IPS DF 6.9 (cell line): ENCODE results near the gene OPCML.

Source experiments
- DNase-seq: peaks from one replicate; pipeline ENCODE4 v3.0.0-alpha.2; 2013; ENCODE audit warnings: low read depth, low spot score
- H3K27ac ChIP-seq: one replicate; pipeline ENCODE4 v1.5.1; 2013; ENCODE audit warnings: low read length, control low read depth
- H3K27me3 ChIP-seq: 2 replicates; pipeline ENCODE4 v1.6.1; 2013; ENCODE audit warnings: mild to moderate bottlenecking, low read length; ENCODE audit not compliant: control insufficient read depth, insufficient read depth
- H3K36me3 ChIP-seq: 2 replicates; pipeline ENCODE4 v1.6.1; 2013; ENCODE audit warnings: low read length; ENCODE audit not compliant: control insufficient read depth, insufficient read depth
- H3K4me1 ChIP-seq: 2 replicates; pipeline ENCODE4 v1.6.1; 2013; ENCODE audit warnings: low read length; ENCODE audit not compliant: control insufficient read depth, insufficient read depth
- H3K4me3 ChIP-seq: 2 replicates; pipeline ENCODE4 v1.5.1; 2013; ENCODE audit warnings: mild to moderate bottlenecking, low read length
- H3K9me3 ChIP-seq: 2 replicates; pipeline ENCODE4 v1.6.1; 2013; ENCODE audit warnings: low read length, inconsistent platforms; ENCODE audit not compliant: control insufficient read depth, insufficient read depth
- WGBS: extraction: QIAGEN DNeasy Blood & Tissue Kit; methylation state at CpG from one replicate; pipeline ENCODE4 v1.1.7; 2013; ENCODE audit warnings: mixed read lengths, missing lambda C conversion rate; ENCODE audit not compliant: insufficient read length, insufficient coverage; 5-methylcytosine and 5-hydroxymethylcytosine counted together

OPCML gene

GRCh38 chr11:133014337-133014736, 518.0 kb downstream of the OPCML start:
- no CpG with 5 or more reads among the region's 5 CpGs for WGBS
- Histone ChIP-seq H3K36me3 (no peaks in the 10 kb centered on the region), H3K27me3 (no peaks in the 10 kb centered on the region), H3K27ac (no peak overlapping the region), H3K9me3 (no peaks in the 10 kb centered on the region), H3K4me3 (no peak overlapping the region), H3K4me1 (no peaks in the 10 kb centered on the region)
- no peak for DNase-seq

GRCh38 chr11:133012803-133013202, 519.5 kb downstream of the OPCML start:
- Histone ChIP-seq H3K27me3 (no peaks in the 10 kb centered on the region), H3K27ac (no peak overlapping the region), H3K36me3 (no peaks in the 10 kb centered on the region), H3K9me3 (no peaks in the 10 kb centered on the region), H3K4me3 (no peak overlapping the region), H3K4me1 (no peaks in the 10 kb centered on the region)
- WGBS, result no CpG with 5 or more reads among the region's 4 CpGs
- no peak for DNase-seq

- Histone ChIP-seq H3K4me1 (no peaks in the 10 kb centered on the region), H3K36me3 (no peaks in the 10 kb centered on the region), H3K9me3 (no peaks in the 10 kb centered on the region), H3K27ac (no peak overlapping the region), H3K4me3 (no peak overlapping the region), H3K27me3 (no peaks in the 10 kb centered on the region)
- no peak for DNase-seq
- no CpG with 5 or more reads among the region's 2 CpGs for WGBS
Observed at GRCh38 chr11:133011604-133012003, 520.7 kb downstream of the OPCML start.

- Histone ChIP-seq H3K27me3 (no peaks in the 10 kb centered on the region), H3K4me1 (no peaks in the 10 kb centered on the region; the same call in 1 of the 2 replicates), H3K4me3 (no peak overlapping the region), H3K27ac (no peak overlapping the region), H3K36me3 (no peaks in the 10 kb centered on the region), H3K9me3 (no peaks in the 10 kb centered on the region)
- DNase-seq, result no peak
- no CpG with 5 or more reads among the region's 2 CpGs for WGBS
Observed at GRCh38 chr11:133007027-133007584, 525.2 kb downstream of the OPCML start.

- WGBS, result no CpG with 5 or more reads among the region's 13 CpGs
- Histone ChIP-seq H3K27ac (no peak overlapping the region), H3K9me3 (no peaks in the 10 kb centered on the region), H3K4me3 (no peak overlapping the region), H3K4me1 (no peaks in the 10 kb centered on the region; the same call in 1 of the 2 replicates), H3K27me3 (no peaks in the 10 kb centered on the region), H3K36me3 (no peaks in the 10 kb centered on the region)
- DNase-seq, result no peak
Observed at GRCh38 chr11:133004369-133004768, 527.9 kb downstream of the OPCML start.

- no peak for DNase-seq
- Histone ChIP-seq H3K27me3 (peaks cover 10% of the 10 kb centered on the region), H3K27ac (no peak overlapping the region), H3K9me3 (no peaks in the 10 kb centered on the region), H3K4me3 (no peak overlapping the region), H3K36me3 (no peaks in the 10 kb centered on the region), H3K4me1 (no peaks in the 10 kb centered on the region; the same call in 1 of the 2 replicates)
- WGBS, result no CpG with 5 or more reads among the region's 12 CpGs
Observed at GRCh38 chr11:132999516-132999915, 532.8 kb downstream of the OPCML start.

- no peaks in the 10 kb centered on the region for H3K9me3 ChIP-seq
- DNase-seq, result no peak
- H3K4me3 ChIP-seq, result no peak overlapping the region
- H3K4me1 ChIP-seq, result no peaks in the 10 kb centered on the region; the same call in 1 of the 2 replicates
- no peaks in the 10 kb centered on the region for H3K36me3 ChIP-seq
- H3K27ac ChIP-seq, result no peak overlapping the region
- WGBS, result no CpG with 5 or more reads among the region's 5 CpGs
- H3K27me3 ChIP-seq, result peaks cover 14% of the 10 kb centered on the region
Observed at GRCh38 chr11:132999031-132999430, 533.3 kb downstream of the OPCML start.

- no CpG with 5 or more reads among the region's 5 CpGs for WGBS
- H3K4me3 ChIP-seq, result no peak overlapping the region
- DNase-seq, result no peak
- no peaks in the 10 kb centered on the region for H3K4me1 ChIP-seq
- peaks cover 25% of the 10 kb centered on the region for H3K27me3 ChIP-seq
- H3K36me3 ChIP-seq, result no peaks in the 10 kb centered on the region
- H3K9me3 ChIP-seq, result no peaks in the 10 kb centered on the region
- no peak overlapping the region for H3K27ac ChIP-seq
Observed at GRCh38 chr11:132997396-132997795, 534.9 kb downstream of the OPCML start.

- Histone ChIP-seq H3K4me1 (no peaks in the 10 kb centered on the region), H3K27me3 (peaks cover 25% of the 10 kb centered on the region), H3K4me3 (no peak overlapping the region), H3K36me3 (no peaks in the 10 kb centered on the region), H3K9me3 (no peaks in the 10 kb centered on the region), H3K27ac (no peak overlapping the region)
- no peak for DNase-seq
- WGBS, result no CpG with 5 or more reads among the region's 6 CpGs
Observed at GRCh38 chr11:132994966-132995365, 537.3 kb downstream of the OPCML start.

- Histone ChIP-seq H3K27ac (no peak overlapping the region), H3K36me3 (no peaks in the 10 kb centered on the region), H3K4me3 (peak overlapping the region; percentile 29; the same call in 1 of the 2 replicates), H3K27me3 (peaks cover 26% of the 10 kb centered on the region), H3K9me3 (no peaks in the 10 kb centered on the region), H3K4me1 (no peaks in the 10 kb centered on the region)
- WGBS, result no CpG with 5 or more reads among the region's 32 CpGs
- DNase-seq, result no peak
Observed at GRCh38 chr11:132993991-132994502, 538.3 kb downstream of the OPCML start.
